Mesendoderm (in vitro differentiated cells): ENCODE data around the gene OGFR.

Experiments
- DNase-seq: peaks from one replicate; pipeline ENCODE4 v3.0.0; 2013
- H2AK5ac ChIP-seq: 2 replicates; pipeline ENCODE4 v1.6.1; 2013; ENCODE audit warnings: low read length, inconsistent platforms
- H2BK120ac ChIP-seq: 2 replicates; pipeline ENCODE4 v1.6.1; 2013; ENCODE audit warnings: low read depth, mild to moderate bottlenecking, low read length, moderate library complexity, mixed read lengths
- H2BK15ac ChIP-seq: replicated peaks from 2 replicates; pipeline ENCODE4 v1.6.1; 2013; ENCODE audit warnings: low read depth, mild to moderate bottlenecking, moderate library complexity
- H2BK5ac ChIP-seq: 2 replicates; pipeline ENCODE4 v1.6.1; 2013; ENCODE audit warnings: low read length, inconsistent platforms
- H3K18ac ChIP-seq: 2 replicates; pipeline ENCODE4 v1.6.1; 2013; ENCODE audit warnings: mild to moderate bottlenecking, low read length, mixed read lengths
- H3K23ac ChIP-seq: one replicate; pipeline ENCODE4 v1.6.1; 2013; ENCODE audit warnings: low read length
- H3K27ac ChIP-seq: 2 replicates; pipeline ENCODE4 v1.5.1; 2013; ENCODE audit warnings: low read depth, mild to moderate bottlenecking, inconsistent platforms, low read length, moderate library complexity
- H3K27me3 ChIP-seq: 2 replicates; pipeline ENCODE4 v1.6.1; 2013; ENCODE audit warnings: low read length, control low read depth, mild to moderate bottlenecking, inconsistent platforms; ENCODE audit not compliant: insufficient read depth, poor library complexity
- H3K36me3 ChIP-seq: 2 replicates; pipeline ENCODE4 v1.6.1; 2013; ENCODE audit warnings: low read length, inconsistent platforms; ENCODE audit not compliant: control insufficient read depth, insufficient read depth
- H3K4ac ChIP-seq: one replicate; pipeline ENCODE4 v1.6.1; 2013; ENCODE audit warnings: low read depth, mild to moderate bottlenecking, low read length, moderate library complexity
- H3K4me1 ChIP-seq: 2 replicates; pipeline ENCODE4 v1.6.1; 2013; ENCODE audit warnings: low read depth, low read length, inconsistent platforms; ENCODE audit not compliant: control insufficient read depth
- H3K4me2 ChIP-seq: 2 replicates; pipeline ENCODE4 v1.6.1; 2013; ENCODE audit warnings: low read length
- H3K4me3 ChIP-seq: 2 replicates; pipeline ENCODE4 v1.5.1; 2013; ENCODE audit warnings: mild to moderate bottlenecking, low read length
- H3K56ac ChIP-seq: one replicate; pipeline ENCODE4 v1.6.1; 2013; ENCODE audit warnings: low read length
- H3K79me1 ChIP-seq: 2 replicates; pipeline ENCODE4 v1.6.1; 2013; ENCODE audit warnings: low read length, inconsistent platforms
- H3K79me2 ChIP-seq: 2 replicates; pipeline ENCODE4 v1.6.1; 2013; ENCODE audit warnings: mild to moderate bottlenecking, low read length; ENCODE audit not compliant: control insufficient read depth, insufficient read depth
- H3K9ac ChIP-seq: 2 replicates; pipeline ENCODE4 v1.6.1; 2013; ENCODE audit warnings: low read length, inconsistent platforms
- H4K5ac ChIP-seq: one replicate; pipeline ENCODE4 v1.6.1; 2013; ENCODE audit warnings: low read length
- H4K8ac ChIP-seq: one replicate; pipeline ENCODE4 v1.6.1; 2013; ENCODE audit warnings: low read depth, mild to moderate bottlenecking, control low read depth, low read length, moderate library complexity
- WGBS: extraction: QIAGEN DNeasy Blood & Tissue Kit; methylation state at CpG from one replicate; pipeline ENCODE4 v1.1.7; 2013; ENCODE audit warnings: low lambda C conversion rate, missing lambda C conversion rate; ENCODE audit not compliant: insufficient coverage; ENCODE audit errors: extremely low coverage; 5-methylcytosine and 5-hydroxymethylcytosine counted together

The OGFR gene

DNA sequence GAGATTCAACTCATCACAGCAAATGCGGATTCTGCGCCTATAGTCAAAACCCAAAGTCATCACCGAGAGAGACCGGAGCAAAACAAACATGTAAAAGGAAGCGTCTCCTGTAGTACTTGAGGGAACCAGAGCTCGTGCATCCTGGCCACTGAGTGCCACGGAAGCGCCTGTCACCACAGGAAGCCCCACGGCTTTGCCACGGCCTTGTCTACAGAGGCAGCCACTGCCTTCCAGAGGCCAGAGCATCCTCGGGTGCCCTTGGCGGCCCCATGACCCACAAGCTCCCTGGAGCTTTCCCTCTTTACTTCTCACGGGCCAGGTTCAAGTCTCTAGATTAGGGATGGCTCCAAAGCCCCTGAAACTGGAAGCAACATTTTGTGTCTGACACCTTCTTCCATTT lies 49.5 kb downstream of the OGFR start:
- no peaks in the 10 kb centered on the region for H3K79me2 ChIP-seq
- H3K36me3 ChIP-seq, result peaks cover 3% of the 10 kb centered on the region

DNA sequence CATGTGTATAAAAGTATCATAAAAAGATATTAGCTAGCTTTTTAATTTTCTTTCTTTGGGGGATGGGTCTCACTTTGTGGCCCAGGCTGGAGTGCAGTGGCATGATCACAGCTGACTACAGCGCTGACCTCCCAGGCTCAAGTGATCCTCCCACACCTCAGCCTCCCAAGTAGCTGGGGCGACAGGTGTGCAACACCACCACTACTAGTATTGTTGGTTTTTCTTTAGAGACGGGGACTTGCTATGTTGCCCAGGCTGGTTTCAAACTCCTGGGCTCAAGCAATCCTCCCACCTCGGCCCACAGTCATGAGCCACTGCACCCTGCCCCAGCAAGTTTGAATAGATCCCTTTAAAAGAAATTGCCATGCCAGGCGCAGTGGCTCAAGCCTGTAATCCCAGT lies 50.5 kb downstream of the OGFR start:
- Histone ChIP-seq H3K56ac (no peak overlapping the region), H3K79me2 (no peaks in the 10 kb centered on the region), H3K79me1 (no peaks in the 10 kb centered on the region), H3K23ac (no peak overlapping the region), H2BK15ac (no peak overlapping the region), H2BK120ac (no peak overlapping the region), H2BK5ac (no peak overlapping the region), H2AK5ac (no peak overlapping the region), H3K4ac (no peak overlapping the region), H3K27ac (no peak overlapping the region), H4K8ac (no peak overlapping the region), H3K27me3 (no peaks in the 10 kb centered on the region), H3K36me3 (peaks cover 3% of the 10 kb centered on the region), H4K5ac (no peak overlapping the region), H3K4me3 (no peak overlapping the region), H3K18ac (no peak overlapping the region), H3K4me1 (peaks cover 1% of the 10 kb centered on the region), H3K4me2 (no peak overlapping the region), H3K9ac (no peak overlapping the region)
- WGBS, result no CpG with 5 or more reads among the region's 5 CpGs
- DNase-seq, result no peak

More for the DNA sequence above, 49.5 kb downstream of the OGFR start:
- H3K79me1 ChIP-seq, result no peaks in the 10 kb centered on the region
- H4K5ac ChIP-seq, result no peak overlapping the region
- no peak overlapping the region for H3K27ac ChIP-seq
- H3K4me3 ChIP-seq, result no peak overlapping the region
- no peak overlapping the region for H3K18ac ChIP-seq
- no peaks in the 10 kb centered on the region for H3K27me3 ChIP-seq
- no peak overlapping the region for H3K4ac ChIP-seq
- H2BK15ac ChIP-seq, result no peak overlapping the region
- H2BK5ac ChIP-seq, result no peak overlapping the region
- no CpG with 5 or more reads among the region's 13 CpGs for WGBS
- H3K4me2 ChIP-seq, result no peak overlapping the region
- no peaks in the 10 kb centered on the region for H3K4me1 ChIP-seq
- H2AK5ac ChIP-seq, result no peak overlapping the region
- H2BK120ac ChIP-seq, result no peak overlapping the region
- no peak overlapping the region for H3K23ac ChIP-seq
- no peak for DNase-seq
- no peak overlapping the region for H3K9ac ChIP-seq
- no peak overlapping the region for H4K8ac ChIP-seq
- no peak overlapping the region for H3K56ac ChIP-seq

DNA sequence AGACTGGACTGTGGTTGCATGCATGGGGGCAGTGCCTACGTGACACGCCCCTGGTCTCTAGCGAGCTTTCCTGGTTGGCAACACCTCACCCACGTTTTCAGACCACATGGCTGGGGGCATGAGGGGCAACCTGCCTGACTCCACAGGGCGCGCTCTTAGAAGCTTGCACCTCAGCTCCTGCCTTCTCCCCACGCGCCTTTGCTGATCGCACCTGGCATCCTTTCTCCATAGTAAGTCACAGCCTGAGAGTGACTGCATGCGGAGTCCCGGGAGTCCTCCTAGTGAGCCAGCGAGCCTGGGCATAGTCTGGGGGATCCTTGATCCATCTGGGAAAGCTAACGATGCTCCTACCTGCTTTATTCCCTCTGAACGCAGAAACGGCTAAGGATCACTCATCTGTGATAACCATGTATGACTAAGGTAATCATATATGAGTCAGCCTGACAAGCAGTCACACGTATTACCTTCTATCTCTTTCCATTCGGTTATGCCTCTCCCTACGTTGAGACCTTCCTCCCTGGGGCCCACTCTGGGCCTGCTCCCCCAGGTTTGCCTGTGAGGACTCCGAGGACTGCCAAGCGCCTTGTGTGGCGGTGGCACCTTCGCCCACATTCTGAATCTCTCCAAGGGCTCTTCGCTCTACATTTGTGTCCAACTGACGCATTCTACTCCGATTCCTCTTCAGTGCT lies 52.4 kb downstream of the OGFR start:
- Histone ChIP-seq H4K5ac (no peak overlapping the region), H2BK120ac (no peak overlapping the region), H3K56ac (no peak overlapping the region), H2BK15ac (no peak overlapping the region), H3K4me1 (peaks cover 4% of the 10 kb centered on the region), H2BK5ac (no peak overlapping the region), H3K27ac (no peak overlapping the region), H3K36me3 (peaks cover 3% of the 10 kb centered on the region), H3K4me2 (no peak overlapping the region), H3K79me2 (no peaks in the 10 kb centered on the region), H4K8ac (no peak overlapping the region), H3K18ac (no peak overlapping the region), H3K4me3 (no peak overlapping the region), H3K27me3 (no peaks in the 10 kb centered on the region), H3K79me1 (no peaks in the 10 kb centered on the region), H3K4ac (no peak overlapping the region), H2AK5ac (no peak overlapping the region), H3K9ac (no peak overlapping the region), H3K23ac (no peak overlapping the region)
- no peak for DNase-seq
- WGBS, result no CpG with 5 or more reads among the region's 25 CpGs

DNA sequence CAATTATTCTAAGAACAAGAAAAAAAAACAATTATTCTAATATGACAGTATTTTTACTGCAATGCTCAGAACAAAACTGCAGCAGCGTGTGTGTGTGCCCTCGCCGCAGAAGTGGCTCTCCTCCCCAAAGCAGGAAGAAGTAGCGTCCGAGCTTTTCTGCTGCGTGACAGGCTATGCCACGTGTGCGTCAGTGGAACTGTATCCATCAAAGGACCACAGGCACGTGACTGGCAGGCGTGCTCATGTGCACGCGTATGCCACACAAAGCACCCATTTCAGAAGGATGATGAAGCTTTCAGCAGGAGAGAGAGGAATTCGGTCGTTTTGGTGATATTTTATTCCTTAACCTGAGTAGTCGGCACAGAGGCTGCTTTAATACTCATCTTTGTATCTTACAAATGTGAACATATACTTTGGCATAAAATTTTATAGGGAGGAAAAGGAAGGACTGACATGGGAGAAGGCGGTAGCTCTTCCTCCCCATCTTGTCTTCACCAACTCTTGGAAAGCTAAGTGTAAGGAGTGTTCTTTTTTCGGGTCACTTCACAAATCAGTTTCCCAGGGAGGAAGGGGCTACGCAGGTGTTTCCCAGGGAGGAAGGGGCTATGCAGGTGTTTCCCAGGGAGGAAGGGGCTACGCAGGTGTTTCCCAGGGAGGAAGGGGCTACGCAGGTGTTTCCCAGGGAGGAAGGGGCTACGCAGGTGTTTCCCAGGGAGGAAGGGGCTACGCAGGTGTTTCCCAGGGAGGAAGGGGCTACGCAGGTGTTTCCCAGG lies 53.6 kb downstream of the OGFR start:
- Histone ChIP-seq H3K4me2 (no peak overlapping the region), H3K23ac (no peak overlapping the region), H3K27me3 (no peaks in the 10 kb centered on the region), H2BK15ac (no peak overlapping the region), H2AK5ac (no peak overlapping the region), H4K5ac (no peak overlapping the region), H3K56ac (no peak overlapping the region), H3K18ac (no peak overlapping the region), H3K79me2 (no peaks in the 10 kb centered on the region), H3K27ac (no peak overlapping the region), H3K4me3 (no peak overlapping the region), H3K36me3 (peaks cover 3% of the 10 kb centered on the region), H4K8ac (no peak overlapping the region), H2BK5ac (no peak overlapping the region), H3K4me1 (peaks cover 4% of the 10 kb centered on the region), H3K9ac (no peak overlapping the region), H3K79me1 (no peaks in the 10 kb centered on the region), H2BK120ac (no peak overlapping the region), H3K4ac (no peak overlapping the region)
- WGBS, result no CpG with 5 or more reads among the region's 23 CpGs
- DNase-seq, result no peak

DNA sequence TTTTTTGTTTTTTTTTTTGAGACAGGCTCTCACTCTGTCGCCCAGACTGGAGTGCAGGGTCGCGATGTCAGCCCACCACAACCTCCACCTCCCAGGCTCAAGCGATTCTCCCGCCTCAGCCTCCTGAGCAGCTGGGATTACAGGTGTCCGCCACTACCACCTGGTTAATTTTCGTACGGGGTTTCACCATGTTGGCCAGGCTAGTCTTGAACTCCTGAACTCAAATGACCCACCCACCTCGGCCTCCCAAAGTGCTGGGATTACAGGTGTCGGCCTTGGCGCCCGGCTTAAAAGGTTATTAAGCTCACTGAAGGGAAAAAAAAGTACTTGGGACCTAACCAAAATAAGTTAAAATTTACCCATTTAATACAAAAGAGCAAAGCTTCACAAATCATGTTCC lies 55.1 kb downstream of the OGFR start:
- Histone ChIP-seq H3K27ac (no peak overlapping the region), H3K4me3 (no peak overlapping the region), H4K8ac (no peak overlapping the region), H3K9ac (no peak overlapping the region), H3K36me3 (peaks cover 3% of the 10 kb centered on the region), H3K4ac (no peak overlapping the region), H3K18ac (no peak overlapping the region), H3K79me1 (no peaks in the 10 kb centered on the region), H3K4me1 (peaks cover 4% of the 10 kb centered on the region), H2BK120ac (no peak overlapping the region), H4K5ac (no peak overlapping the region), H3K56ac (no peak overlapping the region), H2BK15ac (no peak overlapping the region), H3K23ac (no peak overlapping the region), H3K4me2 (no peak overlapping the region), H2BK5ac (no peak overlapping the region), H3K79me2 (no peaks in the 10 kb centered on the region), H3K27me3 (no peaks in the 10 kb centered on the region), H2AK5ac (no peak overlapping the region)
- no peak for DNase-seq
- WGBS, result no CpG with 5 or more reads among the region's 12 CpGs
